RPMI7951 (cell line): ENCODE data around the gene TMEM209. TPM values are rescaled to one million over a fixed set of nuclear protein-coding genes. Genes with fewer than 3 reads are reported as not detected.
"Not testable (repeated sequence)": the region's sequence is repeated elsewhere in the genome, so short reads cannot be mapped to it uniquely, and the experiment has no call there.

Source experiments
- DNase-seq: peaks from one replicate; pipeline ENCODE4 v3.0.0-alpha.2; 2012; ENCODE audit warnings: low read depth
- total RNA-seq: library from RNA; depleted of rRNA; stranded (reverse); fragments of >200 nt; shearing (Covaris generic); gene quantifications from 2 replicates; pipeline ENCODE4 v1.2.3, GENCODE V29; 2014

TMEM209 gene
- total RNA-seq, 1 experiment from 2014 or later: 26.7 TPM

- DNase-seq: no peak
These were observed 43.0 kb downstream of the TMEM209 start for GRCh38 chr7:130162196-130162595.

GRCh38 chr7:130160455-130160854 is 44.8 kb downstream of the TMEM209 start:
- DNase-seq: no peak

GRCh38 chr7:130160023-130160422 is 45.2 kb downstream of the TMEM209 start:
- no peak for DNase-seq

GRCh38 chr7:130157700-130158099 is 47.5 kb downstream of the TMEM209 start:
- DNase-seq: no peak

GRCh38 chr7:130156140-130156539 is 49.1 kb downstream of the TMEM209 start:
- DNase-seq: no peak

- DNase-seq: peak; percentile 66
These were observed 50.5 kb downstream of the TMEM209 start for GRCh38 chr7:130154501-130155317.

GRCh38 chr7:130154131-130154500 is 51.1 kb downstream of the TMEM209 start:
- DNase-seq: no peak

GRCh38 chr7:130153211-130153908 is 51.8 kb downstream of the TMEM209 start:
- no peak for DNase-seq

- DNase-seq: no peak
These were observed 52.6 kb downstream of the TMEM209 start for GRCh38 chr7:130152493-130153210.

GRCh38 chr7:130151591-130152492 is 53.4 kb downstream of the TMEM209 start:
- peak; percentile 64 for DNase-seq

GRCh38 chr7:130150587-130150986 is 54.6 kb downstream of the TMEM209 start:
- DNase-seq: no peak

GRCh38 chr7:130149281-130150139 is 55.7 kb downstream of the TMEM209 start:
- DNase-seq: no peak

GRCh38 chr7:130148561-130148960 is 56.6 kb downstream of the TMEM209 start:
- no peak for DNase-seq

GRCh38 chr7:130147710-130148325 is 57.4 kb downstream of the TMEM209 start:
- no peak for DNase-seq

GRCh38 chr7:130146693-130147405 is 58.4 kb downstream of the TMEM209 start:
- DNase-seq: no peak

GRCh38 chr7:130146142-130146541 is 59.1 kb downstream of the TMEM209 start:
- DNase-seq: not testable (repeated sequence)

- no peak for DNase-seq
These were observed 59.6 kb downstream of the TMEM209 start for GRCh38 chr7:130145424-130146100.

GRCh38 chr7:130144312-130145171 is 60.7 kb downstream of the TMEM209 start:
- DNase-seq: peak; percentile 35
